ENCODE data around the gene RBBP8NL.

Gene RBBP8NL

GRCh38 chr20:62461834-62462233, 34.5 kb upstream of the RBBP8NL start:
- no peak for DNase-seq

- DNase-seq = no peak
These were observed 33.8 kb upstream of the RBBP8NL start for GRCh38 chr20:62461157-62461556.

- DNase-seq = no peak
These were observed 33.3 kb upstream of the RBBP8NL start for GRCh38 chr20:62460678-62461077.

GRCh38 chr20:62459488-62459887, 32.1 kb upstream of the RBBP8NL start:
- DNase-seq = no peak

DNA sequence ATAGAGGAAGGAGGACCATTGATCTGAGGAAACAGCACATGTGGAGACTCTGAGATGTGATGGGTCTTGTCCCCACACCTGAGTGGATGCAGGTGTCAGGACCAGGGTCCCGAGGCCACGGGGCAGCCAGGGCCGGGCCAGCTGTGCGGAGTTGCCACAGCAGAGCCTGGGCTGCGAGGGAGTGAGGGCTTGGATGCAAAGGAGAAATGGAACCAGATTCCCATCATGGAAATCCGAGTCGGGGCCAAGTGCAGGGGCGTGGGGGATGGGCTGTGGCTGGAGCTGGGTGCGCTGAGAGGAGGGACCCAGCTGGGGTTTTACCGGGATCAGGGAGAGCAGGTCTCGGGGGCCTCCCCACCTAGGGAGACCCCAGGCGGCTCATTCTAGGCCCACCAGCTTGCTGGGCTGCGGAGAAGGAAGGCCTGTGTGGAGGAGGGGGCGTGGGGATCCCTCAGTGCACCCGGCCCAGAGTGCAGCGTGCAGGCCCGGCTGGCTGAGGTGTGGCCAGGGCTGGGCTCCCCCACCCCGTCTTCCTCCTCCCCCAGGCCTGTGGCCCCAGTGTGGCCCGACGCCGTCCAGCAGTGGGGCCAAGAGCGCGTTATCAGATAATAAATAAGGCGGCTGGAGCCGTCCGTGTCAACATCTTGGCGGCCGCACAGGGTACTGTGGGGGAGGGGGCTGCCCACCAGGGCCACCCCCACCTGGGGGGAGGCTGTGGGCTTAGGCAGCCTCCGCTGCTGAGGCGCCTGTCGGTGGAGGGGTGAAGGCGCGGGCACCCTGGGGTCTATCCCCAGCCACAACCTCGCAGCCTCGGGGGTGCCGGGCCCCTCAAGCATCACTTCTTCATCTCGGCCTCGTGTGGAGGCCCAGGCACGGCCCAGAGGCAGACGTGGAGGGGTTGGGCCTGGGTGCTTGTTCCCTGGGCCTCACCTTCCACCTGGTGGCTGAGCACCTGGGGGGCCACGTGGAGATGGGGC, 31.2 kb upstream of the RBBP8NL start:
- no peak for DNase-seq

- no peak for DNase-seq
These were observed 30.5 kb upstream of the RBBP8NL start for GRCh38 chr20:62457831-62458230.

GRCh38 chr20:62457098-62457497, 29.8 kb upstream of the RBBP8NL start:
- DNase-seq = no peak

DNA sequence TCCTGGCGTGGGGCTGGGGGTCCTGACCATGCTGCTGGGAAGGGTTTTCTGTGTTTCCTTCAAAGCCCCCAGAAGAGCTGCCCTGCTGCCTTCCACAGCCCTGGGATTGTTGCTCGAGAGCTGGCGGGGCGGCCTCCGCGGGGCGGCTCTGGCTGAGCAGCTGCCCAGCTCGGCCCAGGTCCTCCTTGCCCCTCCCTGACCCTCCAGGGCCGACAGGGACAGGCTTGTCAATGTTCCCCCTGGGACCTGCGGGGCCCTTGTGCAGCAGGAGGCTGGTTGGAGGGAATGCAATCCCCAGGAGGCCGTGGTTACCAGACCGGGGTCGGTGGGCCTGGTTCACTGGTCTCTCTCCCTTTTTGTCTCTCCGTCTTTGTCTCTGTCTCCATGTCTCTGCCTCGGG, 28.6 kb upstream of the RBBP8NL start:
- no peak for DNase-seq

DNA sequence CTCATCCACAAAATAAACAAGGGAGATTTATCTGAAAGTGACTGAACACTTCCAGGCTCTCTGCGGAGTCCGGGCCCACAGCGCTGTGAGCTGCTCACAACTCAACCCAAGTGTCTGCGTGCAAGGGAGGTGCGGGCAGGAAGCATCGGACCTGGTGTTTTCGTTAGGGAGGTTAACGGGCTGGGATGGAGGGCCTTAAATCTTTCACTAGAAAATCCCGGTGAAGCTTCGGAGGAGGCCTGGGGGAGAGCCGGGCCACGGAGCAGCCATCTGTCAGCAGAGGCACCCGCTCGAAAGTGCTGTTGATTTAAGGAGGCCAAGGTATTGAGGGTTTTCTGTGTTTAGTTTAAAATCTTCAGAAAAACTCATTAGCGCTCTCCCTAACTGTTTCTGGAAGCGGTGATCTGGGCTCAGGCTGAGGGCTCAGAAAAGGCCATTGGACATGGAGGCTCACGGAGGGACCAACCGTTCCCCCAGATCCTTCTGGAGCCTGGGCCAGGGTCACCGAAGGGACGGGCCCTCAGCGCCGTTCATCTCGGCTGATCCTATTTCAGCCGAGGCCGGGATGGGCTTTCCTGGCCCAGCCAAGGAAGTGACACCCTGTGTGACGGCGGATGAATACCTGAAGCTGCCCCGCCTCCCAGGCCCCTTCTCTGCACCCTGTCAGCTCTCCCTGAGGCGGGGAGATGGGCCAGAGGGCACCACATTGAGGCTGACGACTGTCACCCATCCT, 27.7 kb upstream of the RBBP8NL start:
- no peak for DNase-seq

- no peak for DNase-seq
These were observed 26.0 kb upstream of the RBBP8NL start for GRCh38 chr20:62453186-62453808.

DNA sequence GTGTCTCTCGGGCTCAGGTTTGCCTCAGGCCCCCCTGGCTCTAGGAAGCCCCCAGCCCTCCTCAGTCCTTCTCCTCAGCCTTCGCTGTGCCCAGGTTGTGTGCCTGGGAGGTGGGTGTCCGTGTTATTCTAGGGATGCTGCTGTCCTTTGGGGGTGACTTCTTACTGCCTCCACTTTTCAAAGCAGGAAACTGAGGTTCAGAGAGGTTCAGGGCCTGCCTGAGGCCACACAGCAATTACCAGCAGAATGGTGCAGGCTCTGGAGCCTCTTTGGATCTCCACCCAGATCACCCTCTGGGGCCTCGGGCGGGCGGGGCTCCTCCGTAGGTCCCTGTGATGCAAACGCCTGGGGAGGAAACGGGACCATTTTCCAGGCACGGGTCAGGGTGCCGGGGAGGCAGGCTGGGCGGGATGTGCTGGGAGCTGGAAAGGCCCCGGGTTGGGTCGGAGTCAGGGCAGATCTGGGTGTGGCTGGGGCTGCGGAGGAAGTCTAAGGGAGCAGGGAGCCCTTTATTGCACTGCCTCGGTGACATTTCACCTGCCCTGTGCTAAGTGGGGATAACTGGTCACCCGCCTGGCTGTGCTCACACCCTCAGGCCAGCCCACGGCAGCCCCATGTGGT, 25.2 kb upstream of the RBBP8NL start:
- no peak for DNase-seq

- no peak for DNase-seq
These were observed 24.6 kb upstream of the RBBP8NL start for GRCh38 chr20:62451970-62452369.

DNA sequence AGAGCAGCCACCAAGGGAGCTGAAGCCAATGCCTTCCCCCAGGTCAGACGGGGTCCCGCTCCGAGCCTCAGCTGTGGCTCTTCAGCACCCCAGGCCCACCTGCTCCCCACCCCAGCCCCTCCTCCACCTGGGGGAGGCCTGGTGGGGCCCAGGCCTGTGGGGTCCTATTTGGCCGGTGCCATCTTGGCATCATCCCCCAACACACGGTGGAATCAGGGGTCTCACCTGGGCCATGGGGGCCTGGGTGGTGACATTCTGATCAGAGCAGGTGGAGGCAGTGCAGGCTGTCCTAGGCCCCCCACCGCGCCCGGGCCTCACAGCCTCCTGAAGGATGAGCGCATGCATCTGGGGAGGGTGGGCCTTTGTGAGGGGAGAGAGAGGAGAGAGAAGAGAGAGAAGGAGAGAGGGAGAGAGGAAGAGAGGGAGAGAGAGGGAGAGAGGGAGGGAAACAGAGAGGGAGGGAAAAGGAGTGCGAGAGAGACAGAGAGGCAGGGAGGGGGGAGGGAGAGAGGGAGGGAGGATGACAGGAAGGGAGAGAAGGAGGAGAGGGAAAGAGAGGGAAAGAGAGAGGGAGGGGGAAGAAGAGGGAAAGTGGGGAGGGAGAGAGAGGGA, 23.9 kb upstream of the RBBP8NL start:
- DNase-seq = no peak

DNA sequence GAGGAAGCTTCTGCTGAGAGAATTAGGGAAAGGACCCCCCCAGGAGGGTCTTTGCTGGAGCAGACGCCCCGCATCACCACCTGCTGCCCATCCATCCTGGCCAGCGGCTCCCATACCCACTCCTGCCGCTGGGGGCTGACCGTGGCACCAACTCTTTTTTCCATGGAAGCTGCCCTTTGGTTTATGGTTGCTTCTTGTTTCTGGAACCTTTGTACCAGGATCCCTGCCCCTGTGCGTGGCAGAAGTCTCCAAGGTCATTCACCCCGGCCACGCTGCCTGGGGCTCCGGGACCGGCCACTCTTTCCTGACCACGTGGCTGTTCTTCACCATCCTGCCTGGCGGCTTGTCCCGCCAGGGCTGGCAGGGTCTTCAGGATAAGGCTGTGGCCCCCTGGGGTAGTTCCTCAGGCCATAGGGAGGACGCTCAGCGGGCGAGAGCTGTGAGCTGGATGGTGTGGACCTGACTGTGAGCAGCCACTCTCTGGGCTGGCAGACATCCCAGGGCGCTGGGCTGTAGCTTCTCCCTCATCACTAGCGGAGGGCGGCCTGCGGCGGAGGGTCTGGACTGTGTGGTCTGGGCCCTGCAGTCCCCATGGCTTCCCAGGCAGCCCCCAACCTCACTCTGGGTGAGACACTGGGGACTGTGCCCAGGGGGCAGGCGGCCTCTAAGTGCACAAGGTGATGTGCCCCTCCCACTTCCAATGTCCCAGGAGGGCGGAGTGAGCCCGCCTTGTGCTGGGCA, 22.8 kb upstream of the RBBP8NL start:
- DNase-seq = no peak

- no peak for DNase-seq
These were observed 21.4 kb upstream of the RBBP8NL start for GRCh38 chr20:62448788-62449187.

- peak; percentile 1 for DNase-seq
These were observed 20.7 kb upstream of the RBBP8NL start for GRCh38 chr20:62448038-62448437.

DNA sequence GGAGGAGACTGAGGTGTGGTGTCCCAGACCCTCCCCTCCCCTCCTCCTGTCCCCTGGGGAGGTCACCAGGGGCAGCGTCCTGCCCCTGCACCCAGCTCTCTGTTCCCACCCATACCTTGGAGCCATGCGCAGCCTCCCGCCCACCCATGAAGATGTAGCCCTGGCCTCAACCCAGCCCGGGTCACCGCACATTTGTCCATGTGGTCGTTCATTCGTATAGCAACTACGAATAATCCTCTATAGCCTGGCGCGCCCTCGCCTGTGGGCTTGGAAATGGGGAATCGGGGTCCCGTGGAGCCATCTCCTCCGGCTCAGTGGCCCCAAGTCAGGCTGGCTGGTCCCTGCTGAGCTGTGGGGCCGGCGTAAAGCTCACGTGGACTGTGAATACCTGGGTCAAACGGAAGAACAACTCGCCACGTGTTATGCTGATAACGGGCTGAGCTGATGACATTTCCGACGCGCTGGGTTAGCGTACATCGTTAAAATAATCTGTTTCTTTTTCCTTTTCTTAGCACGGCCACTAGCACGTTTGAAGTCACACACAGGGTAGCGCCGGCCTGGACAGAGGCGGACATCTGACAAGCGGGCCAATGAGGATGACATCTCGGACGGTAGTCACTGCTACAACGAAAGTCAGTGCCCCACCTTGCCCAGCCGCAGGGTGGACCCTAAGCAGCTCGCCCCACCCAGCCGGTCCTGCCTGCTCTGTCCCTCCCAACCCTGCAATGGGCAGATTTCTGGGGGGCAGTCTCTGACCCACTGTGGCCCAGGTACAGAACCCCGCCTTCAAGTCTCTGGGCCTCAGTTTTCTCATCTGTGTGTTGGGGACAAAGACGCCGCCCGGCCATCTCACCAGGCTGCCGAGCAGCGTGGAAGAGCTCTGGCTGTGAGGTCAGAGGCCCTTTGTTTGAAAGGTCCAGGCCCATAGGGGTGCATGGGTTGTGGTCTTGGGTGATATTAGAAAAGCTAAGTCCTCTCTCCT, 19.8 kb upstream of the RBBP8NL start:
- DNase-seq = no peak

DNA sequence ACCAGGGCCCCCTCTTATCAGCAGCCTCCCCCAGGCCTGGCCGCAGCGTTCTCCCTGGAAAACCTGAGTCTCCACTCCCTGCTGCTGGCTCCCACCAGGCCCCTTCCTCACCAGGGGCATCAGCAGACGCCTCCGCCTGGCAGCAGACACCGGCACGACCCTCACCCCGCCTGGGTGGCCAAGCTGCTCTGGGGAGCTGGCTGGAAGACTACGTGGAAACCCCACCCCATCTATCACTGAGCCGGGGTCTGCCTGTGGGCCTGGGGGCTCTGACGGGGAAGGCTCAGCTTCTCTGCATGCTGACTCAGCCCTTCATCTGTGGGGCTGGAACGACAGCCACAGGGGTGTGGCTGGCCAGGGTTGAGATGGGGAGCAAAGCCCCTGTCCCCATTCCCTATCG, 19.1 kb upstream of the RBBP8NL start:
- no peak for DNase-seq

DNA sequence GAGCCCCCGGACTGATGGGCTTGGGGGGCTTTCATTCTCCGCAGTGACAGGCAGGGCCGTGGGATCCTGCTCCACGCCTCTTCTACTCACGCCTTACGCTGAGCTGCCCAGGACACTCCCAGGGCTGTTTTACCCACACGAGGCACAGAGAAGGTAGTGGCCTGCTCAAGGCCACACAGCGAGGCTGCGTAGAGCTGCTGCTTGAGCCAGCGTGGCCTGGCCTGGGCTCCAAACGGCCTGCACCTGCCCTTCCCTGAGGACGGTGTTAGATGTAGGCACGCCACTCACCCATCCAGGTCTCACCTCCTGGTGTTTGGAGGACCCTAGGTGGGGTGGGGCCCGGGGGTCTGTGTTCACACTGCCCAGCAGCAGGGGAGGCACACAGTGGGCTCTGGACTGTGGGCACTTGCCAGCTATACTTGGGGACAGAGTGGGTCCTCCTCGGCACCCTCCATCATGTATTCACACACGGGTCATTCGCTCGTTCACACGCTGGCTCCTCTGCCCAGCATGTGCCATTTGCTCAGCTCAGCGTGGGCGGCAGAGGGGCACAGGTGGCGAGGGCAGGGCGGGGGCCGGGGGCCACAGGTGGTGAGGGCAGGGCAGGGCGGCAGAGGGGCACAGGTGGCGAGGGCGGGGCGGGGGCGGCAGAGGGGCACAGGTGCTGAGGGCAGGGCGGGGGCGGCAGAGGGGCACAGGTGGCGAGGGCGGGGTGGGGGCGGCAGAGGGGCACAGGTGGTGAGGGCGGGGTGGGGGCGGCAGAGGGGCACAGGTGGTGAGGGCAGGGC, 18.4 kb upstream of the RBBP8NL start:
- no peak for DNase-seq

GRCh38 chr20:62444286-62444685, 16.9 kb upstream of the RBBP8NL start:
- no peak for DNase-seq
